Thoracic aorta endothelial cell (primary cell): ENCODE data around the gene ZFP82. TPM values are rescaled to one million over a fixed set of nuclear protein-coding genes. Genes with fewer than 3 reads are reported as not detected.

Source experiments
- total RNA-seq: library from RNA; depleted of rRNA; stranded (reverse); fragments of >200 nt; gene quantifications from 2 replicates; pipeline ENCODE4 v1.2.3, GENCODE V29; 2012

The ZFP82 gene
- 4.8 and 5.5 TPM in 2 replicates for total RNA-seq

DNA sequence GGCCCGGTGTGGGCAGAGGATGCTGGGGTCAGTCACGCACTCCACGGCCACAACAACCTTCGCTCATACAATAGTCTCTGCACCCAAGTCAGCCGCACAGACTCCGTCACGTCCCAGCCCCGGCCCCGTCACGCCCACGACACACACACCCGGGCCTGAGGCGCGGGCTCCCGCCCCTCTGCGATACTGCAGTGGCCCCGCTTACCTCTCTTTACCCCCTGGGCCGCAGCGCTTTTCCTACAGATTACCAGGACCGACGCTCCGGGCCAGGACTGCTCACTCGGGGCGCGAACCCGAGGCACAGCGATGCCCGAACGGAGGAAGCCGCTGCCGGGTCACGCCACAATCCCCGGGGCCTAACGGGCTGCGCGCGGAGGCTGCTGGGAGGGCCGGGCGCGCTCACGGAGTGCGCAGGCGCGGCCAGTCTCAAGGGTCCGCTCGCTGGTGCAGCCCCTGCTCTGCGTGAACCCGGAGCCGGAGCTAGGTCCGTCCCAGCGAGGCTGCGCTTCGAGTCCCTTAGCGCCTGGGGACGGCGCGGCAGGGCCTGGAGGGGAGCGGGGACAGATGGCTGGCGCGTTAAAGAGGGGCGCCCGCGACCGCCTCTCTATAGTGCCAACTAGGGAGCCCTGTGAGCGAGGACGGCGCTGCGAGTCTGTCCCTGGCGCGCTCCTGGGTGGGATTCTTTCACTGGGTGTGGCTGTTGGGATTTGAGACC, at the start of gene ZFP82:
Gene ZFP82, minus strand, starts transcription at position 358 of the 715 bp plus-strand sequence. CDS start 8,855 bp downstream, outside the sequence.

DNA sequence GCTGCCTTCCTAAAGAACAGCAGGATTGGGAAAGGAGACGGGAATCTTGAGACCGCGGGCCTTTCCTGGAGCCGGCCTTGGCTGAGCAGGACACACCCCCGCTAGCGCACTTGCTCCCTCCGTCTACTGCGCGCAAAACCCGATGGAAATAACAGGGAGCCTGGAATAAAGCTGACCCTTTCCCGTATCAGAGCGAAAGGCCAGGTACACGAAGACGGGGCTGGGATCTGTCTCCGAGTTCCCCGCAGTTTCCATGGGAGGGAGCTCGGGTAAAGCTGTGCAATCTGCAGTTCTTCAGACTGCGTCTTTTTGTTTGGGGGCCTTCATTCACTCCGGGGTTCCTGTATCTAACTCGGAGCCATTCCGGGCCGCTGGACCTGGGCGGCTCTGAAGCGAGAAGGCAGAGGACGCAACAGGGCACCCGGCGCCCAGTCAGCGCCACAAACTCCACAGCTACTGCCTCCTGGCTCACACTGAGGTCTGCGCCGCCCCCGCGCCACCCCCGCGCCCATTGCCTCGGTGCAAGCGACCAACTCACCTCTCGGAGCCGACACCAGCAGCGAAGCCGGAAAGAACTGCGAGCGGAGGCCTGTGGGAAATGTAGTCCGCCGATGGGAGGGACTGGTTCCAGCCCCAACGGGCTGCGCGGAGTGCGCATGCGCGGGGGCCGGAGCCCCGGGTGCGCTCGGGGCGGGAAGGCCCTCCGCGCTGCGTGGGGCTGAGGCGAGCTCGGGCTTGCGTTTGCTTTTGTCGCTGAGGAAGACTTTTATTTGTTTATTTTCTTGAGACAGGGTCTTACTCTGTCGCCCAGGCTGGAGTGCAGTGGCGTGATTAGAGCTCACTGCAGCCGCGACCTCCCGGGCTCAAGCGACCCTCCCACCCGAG, 39.6 kb downstream of the ZFP82 start, which contains the start of gene ZFP14:
Gene ZFP14, minus strand, starts transcription at position 577 of the 885 bp plus-strand sequence. CDS start 11,309 bp downstream, outside the sequence.

Other genes starting within 250 kb of the ZFP82 start
- gene ZNF565, start 204.0 kb downstream of the ZFP82 start, total RNA-seq = 4.1 and 4.2 TPM in 2 replicates
- 173 and 176 TPM in 2 replicates for gene ZNF146, start 203.5 kb downstream of the ZFP82 start, total RNA-seq
- 2.8 and 3.1 TPM in 2 replicates for gene ZFP14, start 39.4 kb downstream of the ZFP82 start, total RNA-seq
- gene ZNF566, start 70.9 kb upstream of the ZFP82 start, total RNA-seq = 10.4 and 10.5 TPM in 2 replicates
- gene ZNF260, start 109.6 kb upstream of the ZFP82 start, total RNA-seq = 22.7 and 26.1 TPM in 2 replicates
- gene ZNF529, start 154.6 kb upstream of the ZFP82 start, total RNA-seq = 8.8 and 10.1 TPM in 2 replicates
- gene ZNF382, start 186.7 kb upstream of the ZFP82 start, total RNA-seq = 6.5 and 6.9 TPM in 2 replicates
- gene ZNF461, start 248.2 kb upstream of the ZFP82 start, total RNA-seq = 7.7 and 9.3 TPM in 2 replicates